Neural cell (in vitro differentiated cells): ENCODE measurements around the gene NELL1.

Experiments
- EZH2 ChIP-seq: fragments of 200-600, 300-800 bp; shearing (Covaris generic), sonication (generic); IDR thresholded peaks from 2 replicates; pipeline ENCODE4 v1.6.1; 2014; ENCODE audit warnings: antibody characterized with exemption, low read length, borderline replicate concordance, mild to moderate bottlenecking; ENCODE audit not compliant: insufficient read depth, poor library complexity, severe bottlenecking
- TF ChIP-seq, protein P1 (sequence below): fragments of 450-650 bp; IDR thresholded peaks from 2 replicates; pipeline ENCODE4 v1.5.1; 2014; ENCODE audit warnings: antibody characterized with exemption, mild to moderate bottlenecking, moderate library complexity; ENCODE audit not compliant: poor library complexity, severe bottlenecking

DNA sequence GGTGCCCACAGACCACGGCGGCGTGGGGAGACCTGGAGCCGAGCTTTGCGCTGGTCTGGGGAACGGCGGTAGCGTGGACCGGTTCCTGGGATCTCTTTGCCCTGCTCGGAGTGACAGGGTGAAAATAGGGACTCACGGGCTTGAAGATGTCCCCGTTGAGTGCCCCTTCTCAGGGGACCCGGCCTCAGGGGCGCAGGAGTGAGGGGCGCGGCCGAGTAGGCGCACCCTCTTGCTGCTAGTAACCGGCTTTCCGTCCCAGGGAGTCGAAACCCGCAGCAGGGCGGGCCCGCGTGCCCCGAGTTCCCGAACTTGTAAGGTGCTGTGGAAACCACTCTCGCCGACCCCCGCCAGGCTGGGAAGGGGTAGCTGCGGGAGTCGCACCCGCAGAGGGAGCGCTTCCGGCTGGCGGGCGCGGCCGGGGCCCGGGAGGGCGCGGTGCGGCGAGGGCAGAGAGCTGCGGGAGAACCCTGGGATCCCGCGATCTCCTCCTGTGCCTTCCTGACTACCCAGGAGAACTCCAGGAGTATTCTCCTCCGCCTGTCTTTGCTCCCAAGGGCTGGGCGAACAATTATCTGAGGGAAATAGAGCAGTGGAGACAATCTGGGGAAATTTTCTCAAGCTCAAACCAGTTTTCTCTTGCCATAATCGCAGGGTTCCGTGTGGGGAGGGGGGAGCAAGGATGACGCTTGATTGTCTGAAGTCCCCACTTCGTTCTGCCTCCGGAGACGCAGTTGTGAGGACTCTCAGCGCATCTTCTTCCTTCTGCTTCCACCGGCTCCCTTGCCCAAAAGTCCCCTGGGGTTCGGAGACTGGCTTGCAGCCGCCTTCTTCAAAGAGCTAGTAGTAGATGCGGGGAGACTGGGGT, 666 bp downstream of the NELL1 start:
- TF ChIP-seq EZH2: no peak
- TF ChIP-seq, protein P1, sequence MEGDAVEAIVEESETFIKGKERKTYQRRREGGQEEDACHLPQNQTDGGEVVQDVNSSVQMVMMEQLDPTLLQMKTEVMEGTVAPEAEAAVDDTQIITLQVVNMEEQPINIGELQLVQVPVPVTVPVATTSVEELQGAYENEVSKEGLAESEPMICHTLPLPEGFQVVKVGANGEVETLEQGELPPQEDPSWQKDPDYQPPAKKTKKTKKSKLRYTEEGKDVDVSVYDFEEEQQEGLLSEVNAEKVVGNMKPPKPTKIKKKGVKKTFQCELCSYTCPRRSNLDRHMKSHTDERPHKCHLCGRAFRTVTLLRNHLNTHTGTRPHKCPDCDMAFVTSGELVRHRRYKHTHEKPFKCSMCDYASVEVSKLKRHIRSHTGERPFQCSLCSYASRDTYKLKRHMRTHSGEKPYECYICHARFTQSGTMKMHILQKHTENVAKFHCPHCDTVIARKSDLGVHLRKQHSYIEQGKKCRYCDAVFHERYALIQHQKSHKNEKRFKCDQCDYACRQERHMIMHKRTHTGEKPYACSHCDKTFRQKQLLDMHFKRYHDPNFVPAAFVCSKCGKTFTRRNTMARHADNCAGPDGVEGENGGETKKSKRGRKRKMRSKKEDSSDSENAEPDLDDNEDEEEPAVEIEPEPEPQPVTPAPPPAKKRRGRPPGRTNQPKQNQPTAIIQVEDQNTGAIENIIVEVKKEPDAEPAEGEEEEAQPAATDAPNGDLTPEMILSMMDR: peak; percentile 32
